Keratinocyte (primary cell): ENCODE measurements around the gene MCTP2. TPM values are rescaled to one million over a fixed set of nuclear protein-coding genes. Genes with fewer than 3 reads are reported as not detected.

Experiments
- DNase-seq: peaks from one replicate; pipeline ENCODE4 v3.0.0-alpha.2; 2011; ENCODE audit warnings: low read depth, missing footprints, low spot score
- FAIRE-seq: peaks from 2 replicates; lab custom pipeline; 2011; peaks lifted over from hg19 to GRCh38; lab: Jason Lieb, UNC
- H2AFZ ChIP-seq: 2 replicates; pipeline ENCODE4 v1.6.0; 2012; ENCODE audit warnings: low read length, control low read depth, inconsistent platforms; ENCODE audit not compliant: control insufficient read depth
- H3K27ac ChIP-seq: 2 replicates; pipeline ENCODE4 v1.5.1; 2011; ENCODE audit warnings: low read length; ENCODE audit not compliant: control insufficient read depth, insufficient read depth
- H3K27me3 ChIP-seq: 3 replicates; pipeline ENCODE4 v1.6.0; 2011; ENCODE audit warnings: low read length; ENCODE audit not compliant: control insufficient read depth, insufficient read depth; ENCODE audit errors: extremely low read depth
- H3K36me3 ChIP-seq, 2 experiments: 2 replicates in 1 of 2; 3 replicates in 1 of 2; pipeline ENCODE4 v1.5.1; 2011; ENCODE audit warnings: low read length in 2 of 2, mild to moderate bottlenecking in 1 of 2; ENCODE audit not compliant: control insufficient read depth in 2 of 2, insufficient read depth in 2 of 2; ENCODE audit errors: extremely low read depth in 1 of 2
- H3K4me1 ChIP-seq: 3 replicates; pipeline ENCODE4 v1.5.1; 2011; ENCODE audit warnings: low read length; ENCODE audit not compliant: control insufficient read depth, insufficient read depth; ENCODE audit errors: extremely low read depth
- H3K4me2 ChIP-seq: 3 replicates; pipeline ENCODE4 v1.6.0; 2011; ENCODE audit warnings: low read depth, low read length; ENCODE audit not compliant: control insufficient read depth, insufficient read depth; ENCODE audit errors: extremely low read depth
- H3K4me3 ChIP-seq, 3 experiments: fragments of 200-600 bp in 1 of 3; sonication (generic) in 1 of 3; 2 replicates in 2 of 3; 3 replicates in 1 of 3; pipeline ENCODE4 v1.5.1; 2011 to 2016; ENCODE audit warnings: low read length in 3 of 3, mild to moderate bottlenecking in 3 of 3, control low read depth in 2 of 3, inconsistent platforms in 1 of 3, low read depth in 1 of 3, mixed read lengths in 1 of 3, mixed run types in 1 of 3, moderate library complexity in 1 of 3; ENCODE audit not compliant: control insufficient read depth in 2 of 3, insufficient read depth in 2 of 3; ENCODE audit errors: extremely low read depth in 1 of 3
- H3K79me2 ChIP-seq: 2 replicates; pipeline ENCODE4 v1.6.0; 2012; ENCODE audit warnings: low read length; ENCODE audit not compliant: control insufficient read depth, insufficient read depth
- H3K9ac ChIP-seq: 3 replicates; pipeline ENCODE4 v1.6.0; 2011; ENCODE audit warnings: low read length; ENCODE audit not compliant: control insufficient read depth, insufficient read depth; ENCODE audit errors: extremely low read depth
- H3K9me1 ChIP-seq: 3 replicates; pipeline ENCODE4 v1.6.0; 2011; ENCODE audit warnings: low read length; ENCODE audit not compliant: control insufficient read depth, insufficient read depth; ENCODE audit errors: extremely low read depth
- H3K9me3 ChIP-seq: 2 replicates; pipeline ENCODE4 v1.5.1; 2012; ENCODE audit warnings: low read depth, low read length; ENCODE audit not compliant: control insufficient read depth
- H4K20me1 ChIP-seq: 3 replicates; pipeline ENCODE4 v1.6.0; 2011; ENCODE audit warnings: low read length; ENCODE audit not compliant: control insufficient read depth, insufficient read depth; ENCODE audit errors: extremely low read depth
- CTCF ChIP-seq, 3 experiments: IDR thresholded peaks in 1 of 3; conservative IDR thresholded peaks in 1 of 3; optimal IDR thresholded peaks in 1 of 3; 2 replicates in 2 of 3; 3 replicates in 1 of 3; pipeline versions ENCODE3 to v1.5.1; 2011; ENCODE audit warnings: low read length in 3 of 3, mild to moderate bottlenecking in 3 of 3, moderate library complexity in 2 of 3, control low read depth in 1 of 3, inconsistent platforms in 1 of 3; ENCODE audit not compliant: insufficient read depth in 2 of 3; ENCODE audit errors: extremely low read depth in 1 of 3
- EZH2 ChIP-seq: IDR thresholded peaks from one replicate; pipeline ENCODE4 v1.6.1; 2012; ENCODE audit warnings: inconsistent platforms, mild to moderate bottlenecking, low read length, moderate library complexity
- dilution Hi-C: fragments of 300-500 bp; cut with MboI; formaldehyde crosslinking; loops from one replicate; pipeline ENCODE4 v1.7.0; 2020; ENCODE audit warnings: low sequenced_read_pairs; ENCODE audit not compliant: extremely low pct_ligation_motif_present
- polyA plus RNA-seq, 5 experiments: library from polyadenylated mRNA; depleted of rRNA in 3 of 5; stranded (reverse) in 3 of 5; stranded (forward) in 1 of 5; unstranded in 1 of 5; fragments of >200 nt; gene quantifications; 1 replicate in 1 of 5; 2 replicates in 3 of 5; 3 replicates in 1 of 5; pipeline versions ENCODE4 v1.2.1 to v1.2.3, GENCODE V29; 2011 to 2012; ENCODE audit warnings: missing spikeins in 2 of 5, low read depth in 1 of 5, low replicate concordance in 1 of 5

Gene MCTP2
- polyA plus RNA-seq, 1 donor (not counting 4 experiments of a cell fraction or from before 2014, with no cell fraction given) = 22.0 TPM

GRCh38 chr15:94314639-94315038 is 83.3 kb downstream of the MCTP2 start:
- Histone ChIP-seq H3K4me3 (no peak overlapping the region), H3K79me2 (no peaks in the 10 kb centered on the region), H3K9me1 (no peaks in the 10 kb centered on the region), H3K9me3 (no peaks in the 10 kb centered on the region), H3K27ac (no peak overlapping the region), H4K20me1 (no peaks in the 10 kb centered on the region), H2AFZ (no peak overlapping the region), H3K4me1 (no peaks in the 10 kb centered on the region), H3K9ac (no peak overlapping the region), H3K27me3 (no peaks in the 10 kb centered on the region), H3K36me3 (peaks cover 0 to 11% of the 10 kb centered on the region in 2 experiments), H3K4me2 (no peak overlapping the region)
- FAIRE-seq = no peak
- TF ChIP-seq CTCF (optimal IDR thresholded peaks at IDR 0.05 in 1 of 3, IDR thresholded peaks at IDR 0.05 in 1 of 3, conservative IDR thresholded peaks at IDR 0.05 in 1 of 3; ENCODE audit: extremely low read depth in 1 of 3, insufficient read depth in 2 of 3, low read length in 3 of 3) (no peak), EZH2 (no peak)
- dilution Hi-C loops = no loop called here
- no peak for DNase-seq

GRCh38 chr15:94317211-94317610 is 85.8 kb downstream of the MCTP2 start:
- Histone ChIP-seq H3K4me2 (no peak overlapping the region), H3K9me1 (no peaks in the 10 kb centered on the region), H3K9ac (no peak overlapping the region), H3K4me3 (no peak overlapping the region), H2AFZ (no peak overlapping the region), H3K79me2 (no peaks in the 10 kb centered on the region), H4K20me1 (no peaks in the 10 kb centered on the region), H3K9me3 (no peaks in the 10 kb centered on the region), H3K27me3 (no peaks in the 10 kb centered on the region), H3K36me3 (peaks cover 0 to 11% of the 10 kb centered on the region in 2 experiments), H3K27ac (no peak overlapping the region), H3K4me1 (no peaks in the 10 kb centered on the region)
- DNase-seq = no peak
- dilution Hi-C loops = no loop called here
- TF ChIP-seq CTCF (optimal IDR thresholded peaks at IDR 0.05 in 1 of 3, IDR thresholded peaks at IDR 0.05 in 1 of 3, conservative IDR thresholded peaks at IDR 0.05 in 1 of 3; ENCODE audit: extremely low read depth in 1 of 3, insufficient read depth in 2 of 3, low read length in 3 of 3) = no peak
- no peak for TF ChIP-seq EZH2
- no peak for FAIRE-seq
